Activated CD4-positive, alpha-beta memory T cell treated with anti-CD3 and anti-CD28 coated beads for 36 hours (primary cell): ENCODE data around the gene CD7. TPM values are rescaled to one million over a fixed set of nuclear protein-coding genes. Genes with fewer than 3 reads are reported as not detected.

Source experiments
- CTCF ChIA-PET: fragments of 350-600 bp; sonication (Branson Sonifier 250); formaldehyde crosslinking; loops from one replicate; lab custom pipeline; 2021; ENCODE audit warnings: antibody characterized with exemption, inconsistent platforms; lab: Charles Lee
- POLR2A ChIA-PET: fragments of 350-600 bp; sonication (Branson Sonifier 250); formaldehyde crosslinking; loops from one replicate; lab custom pipeline; 2021; ENCODE audit warnings: antibody characterized with exemption; lab: Charles Lee
- DNase-seq: peaks from one replicate; pipeline ENCODE4 v3.0.0-alpha.2; 2020
- H3K27ac Mint-ChIP-seq: one replicate; pipeline ENCODE4 v1.8.0; 2021; ENCODE audit warnings: mixed read lengths
- H3K27me3 Mint-ChIP-seq: one replicate; pipeline ENCODE4 v1.8.0; 2021; ENCODE audit warnings: mixed read lengths
- H3K36me3 Mint-ChIP-seq: one replicate; pipeline ENCODE4 v1.8.0; 2021; ENCODE audit warnings: mixed read lengths
- H3K4me1 Mint-ChIP-seq: one replicate; pipeline ENCODE4 v1.8.0; 2021; ENCODE audit warnings: low read depth, mixed read lengths
- H3K4me3 Mint-ChIP-seq: one replicate; pipeline ENCODE4 v1.8.0; 2021; ENCODE audit warnings: mild to moderate bottlenecking, mixed read lengths
- H3K9me3 Mint-ChIP-seq: one replicate; pipeline ENCODE4 v1.8.0; 2021; ENCODE audit warnings: mixed read lengths
- intact Hi-C: fragments of 100-400 bp; cut with micrococcal nuclease; formaldehyde crosslinking; loops from one replicate; pipeline ENCODE4 v1.15.1; 2023
- total RNA-seq, 2 experiments: library from RNA; stranded (reverse); gene quantifications; one replicate each; pipeline ENCODE4 v1.2.3, GENCODE V29; 2021

Gene CD7
- total RNA-seq, 2 experiments from 2014 or later: 570 to 574 TPM

DNA sequence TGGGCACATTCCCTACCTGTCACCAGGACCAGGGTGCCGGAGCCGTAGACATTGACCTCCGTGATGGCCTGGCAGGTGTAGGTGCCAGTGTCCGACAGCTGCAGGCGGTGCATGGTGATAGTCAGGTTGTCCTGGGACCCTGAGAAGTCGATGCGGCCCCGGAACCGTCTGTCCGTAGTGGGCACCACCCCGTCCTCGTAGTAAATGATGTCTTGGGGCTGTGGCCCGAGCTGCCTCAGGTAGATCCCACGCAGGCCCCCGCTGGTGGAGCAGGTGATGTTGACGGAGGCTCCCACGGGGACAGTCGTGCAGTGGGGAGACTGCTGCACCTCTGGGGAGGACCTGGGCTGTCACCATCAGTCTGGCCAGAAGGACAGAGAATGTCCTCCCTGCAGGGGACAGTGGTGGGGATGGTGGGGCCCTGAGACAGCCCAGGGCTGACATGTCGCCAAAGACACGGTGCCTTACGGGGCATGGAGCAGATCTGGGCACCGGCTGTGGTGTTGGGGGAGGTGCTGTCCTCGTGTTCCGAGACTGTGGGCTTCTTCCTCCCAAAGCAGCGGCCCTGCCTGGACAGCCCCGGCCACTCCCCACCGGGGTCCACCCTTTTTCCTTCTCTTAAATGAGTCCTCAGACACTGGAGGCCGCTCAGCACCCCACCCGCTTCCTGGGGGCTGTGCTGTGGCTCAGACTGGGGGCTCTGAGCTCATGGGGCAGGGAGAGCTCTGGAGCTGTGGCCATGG lies 586 bp downstream of the CD7 start:
- H3K4me1 Mint-ChIP-seq: peaks cover 21% of the 10 kb centered on the region
- peak overlapping the region; percentile 92 for H3K27ac Mint-ChIP-seq
- H3K9me3 Mint-ChIP-seq: no peaks in the 10 kb centered on the region
- CTCF ChIA-PET: interaction anchor here (0.5 to 2.6 kb wide), 9 partner anchors 15 to 83 kb away, joined by 3 to 18 read pairs (median 4); partner anchors contain the start of gene SECTM1
- peaks cover 36% of the 10 kb centered on the region for H3K36me3 Mint-ChIP-seq
- peak; percentile 39 for DNase-seq
- no peaks in the 10 kb centered on the region for H3K27me3 Mint-ChIP-seq
- H3K4me3 Mint-ChIP-seq: no peak overlapping the region
- intact Hi-C loops: loop anchor here (1.0 kb wide), 1 partner anchor 11 kb away; no protein-coding TSS in a partner anchor
- POLR2A ChIA-PET: interaction anchor here (0.8 to 3.0 kb wide), 6 partner anchors 14 to 133 kb away, joined by 3 to 103 read pairs (median 4); no protein-coding TSS in a partner anchor

DNA sequence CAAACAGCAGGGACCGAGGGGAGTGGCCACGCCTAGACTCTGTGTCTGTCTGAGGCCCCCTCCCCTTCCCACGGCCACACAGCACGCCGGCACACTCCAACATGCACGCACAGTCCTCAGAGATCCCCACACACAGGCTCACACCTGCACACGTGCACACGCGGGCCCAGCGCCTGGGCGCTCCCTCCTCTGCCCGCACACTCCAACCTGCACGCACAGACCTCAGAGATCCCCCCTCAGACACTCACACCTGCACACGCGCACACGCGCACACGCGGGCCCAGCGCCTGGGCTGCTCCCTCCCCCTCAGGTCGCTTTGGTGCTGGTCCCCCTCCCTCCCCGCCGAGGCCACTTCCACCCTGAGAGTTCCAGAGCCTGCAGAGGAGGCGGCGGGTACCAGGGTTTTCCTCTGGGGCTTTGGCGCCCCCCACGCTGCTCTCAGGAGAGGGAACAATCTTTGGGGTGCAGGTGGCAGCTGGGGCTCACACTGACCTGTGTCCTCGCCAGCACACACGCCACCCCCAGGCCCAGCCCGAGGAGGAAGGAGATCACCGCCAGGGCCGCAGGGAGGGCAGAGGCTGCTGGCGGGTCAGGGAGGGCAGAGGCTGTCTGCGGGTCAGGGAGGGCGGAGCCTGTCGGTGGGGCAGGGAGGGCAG lies 1.6 kb downstream of the CD7 start:
- H3K27me3 Mint-ChIP-seq: no peaks in the 10 kb centered on the region
- peak overlapping the region; percentile 92 for H3K27ac Mint-ChIP-seq
- peaks cover 19% of the 10 kb centered on the region for H3K4me1 Mint-ChIP-seq
- H3K9me3 Mint-ChIP-seq: no peaks in the 10 kb centered on the region
- H3K36me3 Mint-ChIP-seq: peaks cover 32% of the 10 kb centered on the region
- intact Hi-C loops: loop anchor here (1.0 kb wide), 1 partner anchor 10 kb away; no protein-coding TSS in a partner anchor
- ChIA-PET POLR2A (interaction anchor here (1.3 to 3.0 kb wide), 3 partner anchors 13 to 23 kb away, joined by 5 to 103 read pairs (median 18); no protein-coding TSS in a partner anchor), CTCF (interaction anchor here (1.0 to 2.6 kb wide), 2 partner anchors 35 to 80 kb away, joined by 3 to 12 read pairs; no protein-coding TSS in a partner anchor)
- peak; percentile 64 for DNase-seq
- H3K4me3 Mint-ChIP-seq: no peak overlapping the region

- no peak overlapping the region for H3K4me3 Mint-ChIP-seq
- H3K4me1 Mint-ChIP-seq: peaks cover 19% of the 10 kb centered on the region
- H3K36me3 Mint-ChIP-seq: peaks cover 32% of the 10 kb centered on the region
- no peak for DNase-seq
- H3K27me3 Mint-ChIP-seq: no peaks in the 10 kb centered on the region
- ChIA-PET POLR2A (interaction anchor here (1.3 to 3.0 kb wide), 2 partner anchors 17 to 22 kb away, joined by 5 to 18 read pairs; no protein-coding TSS in a partner anchor), CTCF (no interaction called here)
- H3K9me3 Mint-ChIP-seq: no peaks in the 10 kb centered on the region
- intact Hi-C loops: no loop called here
- H3K27ac Mint-ChIP-seq: peak overlapping the region; percentile 92
Measured at GRCh38 chr17:82314727-82315605, 2.4 kb downstream of the CD7 start.

DNA sequence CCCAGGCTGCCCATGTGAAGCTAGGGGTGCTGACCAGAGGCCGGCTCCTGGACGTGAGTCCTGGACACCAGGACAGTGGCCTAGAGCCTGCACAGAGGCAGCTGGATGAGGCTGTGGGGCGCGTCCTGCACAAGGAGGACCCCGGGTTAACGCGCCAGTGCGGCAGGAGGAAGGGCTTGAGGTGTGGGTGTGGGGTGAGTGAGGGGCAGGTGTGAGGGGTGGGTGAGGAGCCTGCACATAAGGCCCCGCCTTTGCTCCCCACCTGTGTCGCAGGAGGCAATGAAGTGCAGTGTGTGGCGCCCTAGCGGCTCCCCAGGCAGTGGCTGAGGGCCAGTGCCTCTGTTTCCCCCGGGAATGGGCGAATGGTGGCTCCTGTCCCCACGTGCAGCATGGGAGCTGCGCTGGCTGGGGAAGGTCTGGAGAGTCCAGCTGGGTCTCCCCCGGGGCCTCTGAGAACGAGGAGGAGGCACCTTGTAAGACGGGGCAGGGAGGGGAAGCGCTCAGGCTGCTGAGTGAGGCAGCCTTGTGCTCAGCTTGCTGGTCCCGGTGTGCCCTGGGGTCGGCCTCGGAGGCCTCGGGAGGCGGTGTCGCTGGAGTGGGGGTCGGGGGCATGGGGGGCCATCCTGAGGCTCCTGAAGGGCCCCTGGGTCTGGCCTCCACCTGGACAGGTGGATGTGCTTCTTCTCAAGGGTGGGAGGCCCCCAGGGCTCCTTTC lies 3.2 kb downstream of the CD7 start:
- peak overlapping the region; percentile 59 for H3K4me3 Mint-ChIP-seq
- H3K9me3 Mint-ChIP-seq: no peaks in the 10 kb centered on the region
- no peaks in the 10 kb centered on the region for H3K27me3 Mint-ChIP-seq
- POLR2A ChIA-PET: no interaction called here
- CTCF ChIA-PET: interaction anchor here (1.1 kb wide), 1 partner anchor 12 kb away, joined by 3 read pairs; no protein-coding TSS in a partner anchor
- intact Hi-C loops: no loop called here
- peak overlapping the region; percentile 29 for H3K27ac Mint-ChIP-seq
- peaks cover 19% of the 10 kb centered on the region for H3K4me1 Mint-ChIP-seq
- no peak for DNase-seq
- peaks cover 32% of the 10 kb centered on the region for H3K36me3 Mint-ChIP-seq

DNA sequence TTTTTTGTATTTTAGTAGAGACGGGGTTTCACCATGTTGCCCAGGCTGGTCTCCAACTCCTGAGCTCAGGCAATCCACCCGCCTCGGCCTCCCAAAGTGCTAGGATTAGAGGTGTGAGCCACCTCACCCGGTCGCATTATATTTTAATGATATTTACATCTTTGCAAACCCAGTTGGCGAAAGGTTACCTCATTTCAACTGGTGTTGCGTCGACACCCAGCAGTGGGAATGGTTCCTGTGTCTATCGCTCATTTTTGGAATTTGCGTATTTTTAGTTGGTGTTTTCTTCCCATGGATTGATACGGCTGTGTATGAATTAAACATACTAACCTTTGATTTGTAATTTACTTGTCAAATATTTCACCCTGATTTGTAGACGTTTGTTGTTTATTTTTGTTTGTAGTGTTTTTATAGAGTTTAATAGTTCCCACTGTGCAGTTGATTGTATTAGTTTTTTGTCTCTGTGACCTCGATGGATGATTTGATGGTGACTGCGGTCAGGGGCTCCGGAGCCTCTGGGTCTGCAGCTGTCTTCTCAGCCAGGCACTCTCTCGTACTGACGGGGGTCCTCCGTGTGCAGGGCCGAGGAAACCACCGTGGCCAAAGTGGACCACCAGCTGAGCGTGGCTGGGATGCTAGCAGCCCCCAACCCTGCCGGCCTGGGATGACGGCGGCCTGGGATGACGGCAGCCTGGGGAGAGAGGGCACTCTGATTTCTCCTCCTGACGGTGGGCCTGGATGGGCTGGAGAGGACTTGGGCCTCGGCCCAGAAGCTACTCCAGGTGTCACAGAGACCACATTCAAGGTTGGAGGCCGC lies 4.0 kb downstream of the CD7 start:
- intact Hi-C loops: no loop called here
- no peak for DNase-seq
- Mint-ChIP-seq H3K4me3 (peak overlapping the region; percentile 59), H3K4me1 (peaks cover 24% of the 10 kb centered on the region), H3K9me3 (no peaks in the 10 kb centered on the region), H3K36me3 (peaks cover 32% of the 10 kb centered on the region), H3K27ac (peak overlapping the region; percentile 44), H3K27me3 (no peaks in the 10 kb centered on the region)
- POLR2A ChIA-PET: interaction anchor here (1.1 kb wide), 1 partner anchor 16 kb away, joined by 4 read pairs; no protein-coding TSS in a partner anchor
- CTCF ChIA-PET: interaction anchor here (1.1 kb wide), 1 partner anchor 11 kb away, joined by 3 read pairs; no protein-coding TSS in a partner anchor

GRCh38 chr17:82311971-82312370 lies 5.4 kb downstream of the CD7 start:
- no peaks in the 10 kb centered on the region for H3K27me3 Mint-ChIP-seq
- H3K9me3 Mint-ChIP-seq: no peaks in the 10 kb centered on the region
- intact Hi-C loops: no loop called here
- H3K4me3 Mint-ChIP-seq: no peak overlapping the region
- CTCF ChIA-PET: interaction anchor here (2.8 kb wide), 1 partner anchor 11 kb away, joined by 10 read pairs; no protein-coding TSS in a partner anchor
- H3K36me3 Mint-ChIP-seq: peaks cover 33% of the 10 kb centered on the region
- no peak overlapping the region for H3K27ac Mint-ChIP-seq
- no peak for DNase-seq
- H3K4me1 Mint-ChIP-seq: peaks cover 30% of the 10 kb centered on the region
- POLR2A ChIA-PET: interaction anchor here (0.6 to 2.2 kb wide), 4 partner anchors 9 to 73 kb away, joined by 3 to 5 read pairs (median 4); no protein-coding TSS in a partner anchor

- ChIA-PET CTCF (interaction anchor here (1.5 to 2.8 kb wide), 2 partner anchors 10 kb away, joined by 5 to 10 read pairs; no protein-coding TSS in a partner anchor), POLR2A (interaction anchor here (1.1 to 2.2 kb wide), 2 partner anchors 8 to 13 kb away, joined by 3 to 5 read pairs; no protein-coding TSS in a partner anchor)
- intact Hi-C loops: no loop called here
- Mint-ChIP-seq H3K4me1 (peaks cover 36% of the 10 kb centered on the region), H3K27me3 (no peaks in the 10 kb centered on the region), H3K36me3 (peaks cover 25% of the 10 kb centered on the region), H3K4me3 (no peak overlapping the region), H3K9me3 (no peaks in the 10 kb centered on the region), H3K27ac (no peak overlapping the region)
- DNase-seq: no peak
Measured at GRCh38 chr17:82310877-82311276, 6.5 kb downstream of the CD7 start.

- Mint-ChIP-seq H3K27ac (no peak overlapping the region), H3K9me3 (no peaks in the 10 kb centered on the region), H3K27me3 (no peaks in the 10 kb centered on the region), H3K4me3 (no peak overlapping the region), H3K36me3 (peaks cover 17% of the 10 kb centered on the region), H3K4me1 (peaks cover 40% of the 10 kb centered on the region)
- intact Hi-C loops: no loop called here
- CTCF ChIA-PET: interaction anchor here (0.9 to 2.8 kb wide), 5 partner anchors 9 to 11 kb away, joined by 3 to 10 read pairs (median 5); no protein-coding TSS in a partner anchor
- DNase-seq: no peak
- POLR2A ChIA-PET: interaction anchor here (0.7 to 2.1 kb wide), 3 partner anchors 11 to 13 kb away, joined by 3 to 7 read pairs (median 4); no protein-coding TSS in a partner anchor
Measured at GRCh38 chr17:82309656-82310570, 7.5 kb downstream of the CD7 start.

DNA sequence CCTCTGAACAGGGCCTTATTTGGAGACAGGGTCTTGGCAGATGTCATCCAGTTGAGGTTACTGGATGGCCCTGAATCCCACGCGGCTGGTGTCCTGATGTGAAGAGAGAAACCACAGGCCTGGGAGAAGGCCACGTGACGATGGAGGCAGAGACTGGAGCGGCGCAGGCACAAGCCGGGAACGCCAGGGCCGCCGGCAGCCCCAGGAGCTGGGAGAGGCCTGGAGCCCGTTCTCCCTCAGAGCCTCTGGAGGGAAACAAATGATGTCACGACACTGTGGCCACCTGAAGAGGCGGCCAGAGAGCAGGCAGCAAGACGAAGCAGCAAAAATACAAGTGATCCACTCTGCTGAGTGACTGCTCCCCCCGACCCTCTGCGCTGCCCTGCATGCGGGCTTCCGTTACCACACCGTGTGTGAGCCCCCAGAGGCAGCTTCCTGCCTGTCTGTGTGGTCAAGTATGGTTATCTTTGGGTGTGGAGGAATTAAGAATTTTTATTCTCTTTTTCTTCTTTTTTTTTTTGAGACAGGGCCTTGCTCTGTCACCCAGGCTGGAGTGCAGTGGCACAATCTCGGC lies 11.6 kb downstream of the CD7 start:
- CTCF ChIA-PET: interaction anchor here (1.2 to 2.3 kb wide), 2 partner anchors 8 to 15 kb away, joined by 6 to 12 read pairs; no protein-coding TSS in a partner anchor
- peaks cover 62% of the 10 kb centered on the region for H3K4me1 Mint-ChIP-seq
- no peaks in the 10 kb centered on the region for H3K27me3 Mint-ChIP-seq
- POLR2A ChIA-PET: interaction anchor here (2.1 to 12.2 kb wide), 3 partner anchors 8 to 16 kb away, joined by 7 to 103 read pairs (median 67); partner anchors contain the start of gene CD7
- H3K27ac Mint-ChIP-seq: peak overlapping the region; percentile 93
- no peaks in the 10 kb centered on the region for H3K9me3 Mint-ChIP-seq
- DNase-seq: peak; percentile 12
- intact Hi-C loops: loop anchor here (1.0 kb wide), 3 partner anchors 9 to 15 kb away; no protein-coding TSS in a partner anchor
- peak overlapping the region; percentile 5 for H3K4me3 Mint-ChIP-seq
- peaks cover 6% of the 10 kb centered on the region for H3K36me3 Mint-ChIP-seq
